Neural progenitor cell (in vitro differentiated cells): ENCODE results near the gene MAMLD1.

Experiments
- EZH2 ChIP-seq: fragments of 200-600 bp; sonication (generic); IDR thresholded peaks from 2 replicates; pipeline ENCODE4 v1.6.1; 2017; ENCODE audit warnings: antibody characterized with exemption, mild to moderate bottlenecking, moderate library complexity
- EZH2phosphoT487 ChIP-seq: fragments of 200-600 bp; sonication (generic); IDR thresholded peaks from 2 replicates; pipeline ENCODE4 v1.6.1; 2017; ENCODE audit warnings: antibody characterized with exemption
- TF ChIP-seq, protein P1 (sequence below): fragments of 200-600 bp; sonication (generic); IDR thresholded peaks from 2 replicates; pipeline ENCODE4 v1.5.1; 2017; ENCODE audit warnings: antibody characterized with exemption, mild to moderate bottlenecking

DNA sequence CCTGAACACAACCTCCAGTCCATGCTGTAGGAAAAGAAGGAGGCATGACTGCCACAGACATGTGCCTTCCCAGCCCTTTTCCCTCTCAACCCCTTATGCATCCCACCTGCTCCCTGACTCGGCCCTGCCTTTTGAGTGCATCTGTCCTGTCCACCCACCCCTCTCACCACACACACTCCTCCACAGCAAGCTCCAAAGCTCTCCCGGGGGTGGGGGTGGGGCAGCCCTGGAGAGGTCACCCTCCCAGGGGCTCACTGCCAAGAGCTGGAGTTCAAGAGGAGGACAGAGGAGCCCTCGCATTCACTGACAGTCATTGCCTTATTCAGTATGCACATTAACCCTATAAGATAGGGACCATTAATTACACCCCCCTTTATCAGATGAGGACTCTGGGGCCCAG lies 46.6 kb upstream of the MAMLD1 start:
- TF ChIP-seq, protein P1, sequence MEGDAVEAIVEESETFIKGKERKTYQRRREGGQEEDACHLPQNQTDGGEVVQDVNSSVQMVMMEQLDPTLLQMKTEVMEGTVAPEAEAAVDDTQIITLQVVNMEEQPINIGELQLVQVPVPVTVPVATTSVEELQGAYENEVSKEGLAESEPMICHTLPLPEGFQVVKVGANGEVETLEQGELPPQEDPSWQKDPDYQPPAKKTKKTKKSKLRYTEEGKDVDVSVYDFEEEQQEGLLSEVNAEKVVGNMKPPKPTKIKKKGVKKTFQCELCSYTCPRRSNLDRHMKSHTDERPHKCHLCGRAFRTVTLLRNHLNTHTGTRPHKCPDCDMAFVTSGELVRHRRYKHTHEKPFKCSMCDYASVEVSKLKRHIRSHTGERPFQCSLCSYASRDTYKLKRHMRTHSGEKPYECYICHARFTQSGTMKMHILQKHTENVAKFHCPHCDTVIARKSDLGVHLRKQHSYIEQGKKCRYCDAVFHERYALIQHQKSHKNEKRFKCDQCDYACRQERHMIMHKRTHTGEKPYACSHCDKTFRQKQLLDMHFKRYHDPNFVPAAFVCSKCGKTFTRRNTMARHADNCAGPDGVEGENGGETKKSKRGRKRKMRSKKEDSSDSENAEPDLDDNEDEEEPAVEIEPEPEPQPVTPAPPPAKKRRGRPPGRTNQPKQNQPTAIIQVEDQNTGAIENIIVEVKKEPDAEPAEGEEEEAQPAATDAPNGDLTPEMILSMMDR = no peak
- TF ChIP-seq EZH2phosphoT487 (no peak), EZH2 (no peak)
